Psoas muscle (tissue), 8 donors: ENCODE measurements around the gene C11orf16. TPM values are rescaled to one million over a fixed set of nuclear protein-coding genes. Genes with fewer than 3 reads are reported as not detected.

Source experiments
- ATAC-seq, 4 donors: fragments of 200-7000 bp; cut with Tn5 transposase; one replicate each; pipeline ENCODE4 v1.9.1; 2020; ENCODE audit warnings: moderate library complexity in 3 of 4, mild to moderate bottlenecking in 2 of 4
- DNase-seq, 2 donors: peaks; one replicate each; pipeline ENCODE4 v3.0.0-alpha.2; 2020
- H3K27ac ChIP-seq: fragments of 200-600 bp; one replicate; pipeline ENCODE4 v1.8.0; 2022
- H3K27me3 ChIP-seq, 3 donors: fragments of 200-600 bp in 1 of 3; one replicate each; pipeline versions ENCODE4 v1.6.1 to v1.8.0; 2013 to 2022; ENCODE audit warnings: low read length in 2 of 3, mild to moderate bottlenecking in 2 of 3, moderate library complexity in 1 of 3; ENCODE audit not compliant: insufficient read depth in 3 of 3
- H3K36me3 ChIP-seq, 2 donors: fragments of 200-600 bp in 1 of 2; one replicate each; pipeline versions ENCODE4 v1.6.1 to v1.8.0; 2013 to 2022; ENCODE audit warnings: low read depth in 1 of 2, mild to moderate bottlenecking in 1 of 2, moderate library complexity in 1 of 2; ENCODE audit not compliant: insufficient read depth in 1 of 2
- H3K4me1 ChIP-seq: fragments of 200-600 bp; one replicate; pipeline ENCODE4 v1.8.0; 2022
- H3K4me3 ChIP-seq: fragments of 200-600 bp; one replicate; pipeline ENCODE4 v1.8.0; 2022; ENCODE audit warnings: mild to moderate bottlenecking
- H3K9me3 ChIP-seq: fragments of 200-600 bp; one replicate; pipeline ENCODE4 v1.8.0; 2022
- WGBS, 3 donors: extraction: QIAGEN DNeasy Blood & Tissue Kit; methylation state at CpG; one replicate each; pipeline versions ENCODE4 v1.1.6 to v1.1.7; 2013; 5-methylcytosine and 5-hydroxymethylcytosine counted together
- intact Hi-C, 2 donors: fragments of 100-400 bp; cut with DNase I; formaldehyde crosslinking; loops; one replicate each; pipeline versions ENCODE4 v1.11.0 to v1.14.2; 2022
- polyA plus RNA-seq, 3 donors: library from polyadenylated mRNA; stranded (reverse); fragments of 200-250 nt; gene quantifications; one replicate each; pipeline ENCODE4 v1.2.3, GENCODE V29; 2013
- total RNA-seq, 4 donors: library from RNA; stranded (reverse); fragmentation: NEBNext Ultra II Directional in 2 of 4; extraction: Animal tissue kit (Norgen Biotek cat#: 25700) in 2 of 4; gene quantifications; one replicate each; pipeline versions ENCODE4 v1.2.1 to v1.2.4, GENCODE V29; 2021 to 2023
- TF ChIP-seq, protein P1 (sequence below): fragments of 200-600 bp; IDR thresholded peaks from one replicate; pipeline ENCODE4 v1.8.0; 2022; ENCODE audit warnings: antibody characterized with exemption
- donor health status: healthy with polysubstance abuse.
- donor health status: DM: no; HTN: no; CAD: no; lungs with moderate emphysema.
- donor health status: Bipolar disorder and iron deficiency.
- donor health status: healthy.
- donor health status: DM: yes; HTN: yes; CAD: no.
- donor health status: DM: no; HTN: no; CAD: no.
- donor health status: DM: no; HTN: no; CAD: no.
- donor health status: DM: yes; HTN: yes; CAD: no.

Gene C11orf16
- total and polyA plus RNA-seq, 7 donors, result not detected

DNA sequence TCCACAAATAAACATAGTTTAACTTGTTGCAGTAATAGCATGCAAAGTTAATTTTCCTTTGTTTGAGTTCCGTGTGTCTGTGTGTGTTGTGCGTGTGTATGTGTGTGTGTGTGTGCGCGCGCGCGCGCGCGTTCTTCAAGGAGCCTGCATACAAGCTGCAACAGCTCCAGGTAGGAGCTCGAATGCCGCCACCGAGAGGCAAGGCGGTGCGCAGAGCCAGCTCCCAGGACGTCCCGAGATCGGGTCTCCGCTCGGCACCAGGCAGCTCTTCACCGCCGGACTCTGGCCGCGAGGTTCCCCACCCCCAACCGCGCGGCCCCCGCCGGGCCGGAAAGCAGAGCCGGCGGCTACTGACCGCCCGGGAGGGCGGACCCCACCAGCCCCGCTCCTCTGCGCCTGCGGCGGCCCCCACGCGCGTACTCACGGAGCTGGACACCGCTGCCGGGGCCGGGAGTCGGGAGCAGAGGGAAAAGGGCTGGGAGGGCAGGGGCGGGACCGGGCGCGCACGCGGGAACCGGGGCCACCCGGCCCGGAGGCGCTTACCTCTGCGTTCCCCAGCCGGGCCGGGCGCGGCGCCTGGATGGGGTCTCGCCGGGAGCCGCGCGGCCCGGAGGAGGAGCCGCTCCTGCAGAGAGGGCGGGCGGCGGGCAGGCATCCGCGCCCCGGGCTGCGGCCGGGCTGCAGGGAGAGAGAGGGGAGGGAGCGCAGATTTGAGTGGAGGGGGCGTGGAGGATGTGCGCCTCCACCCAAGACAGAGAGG lies 62.2 kb downstream of the C11orf16 start:
- DNase-seq, result peak; percentile 48 to 64
- Histone ChIP-seq H3K36me3 (no peaks in the 10 kb centered on the region), H3K27ac (peak overlapping the region; percentile 79), H3K4me3 (peak overlapping the region; percentile 90), H3K27me3 (no peaks in the 10 kb centered on the region), H3K4me1 (peaks cover 8% of the 10 kb centered on the region), H3K9me3 (no peaks in the 10 kb centered on the region)
- intact Hi-C loops, result loop anchor here in 1 of 2 donors (5.0 kb wide), 1 partner anchor 37 kb away; no protein-coding TSS in a partner anchor
- 1% methylated on average over 40 to 80 of the region's 81 CpGs for WGBS, 3 donors
- peak; percentile 66 to 75 (median 71) for ATAC-seq
- TF ChIP-seq, protein P1, sequence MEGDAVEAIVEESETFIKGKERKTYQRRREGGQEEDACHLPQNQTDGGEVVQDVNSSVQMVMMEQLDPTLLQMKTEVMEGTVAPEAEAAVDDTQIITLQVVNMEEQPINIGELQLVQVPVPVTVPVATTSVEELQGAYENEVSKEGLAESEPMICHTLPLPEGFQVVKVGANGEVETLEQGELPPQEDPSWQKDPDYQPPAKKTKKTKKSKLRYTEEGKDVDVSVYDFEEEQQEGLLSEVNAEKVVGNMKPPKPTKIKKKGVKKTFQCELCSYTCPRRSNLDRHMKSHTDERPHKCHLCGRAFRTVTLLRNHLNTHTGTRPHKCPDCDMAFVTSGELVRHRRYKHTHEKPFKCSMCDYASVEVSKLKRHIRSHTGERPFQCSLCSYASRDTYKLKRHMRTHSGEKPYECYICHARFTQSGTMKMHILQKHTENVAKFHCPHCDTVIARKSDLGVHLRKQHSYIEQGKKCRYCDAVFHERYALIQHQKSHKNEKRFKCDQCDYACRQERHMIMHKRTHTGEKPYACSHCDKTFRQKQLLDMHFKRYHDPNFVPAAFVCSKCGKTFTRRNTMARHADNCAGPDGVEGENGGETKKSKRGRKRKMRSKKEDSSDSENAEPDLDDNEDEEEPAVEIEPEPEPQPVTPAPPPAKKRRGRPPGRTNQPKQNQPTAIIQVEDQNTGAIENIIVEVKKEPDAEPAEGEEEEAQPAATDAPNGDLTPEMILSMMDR, result no peak

Other genes starting within 250 kb of the C11orf16 start
- gene AKIP1, start 21.8 kb downstream of the C11orf16 start, total RNA-seq, result 10 to 100 TPM; 11.3 to 22.7 (median 16.5) TPM
- 10 to 100 TPM; 18.8 to 30.2 (median 21.6) TPM for gene AKIP1, start 21.8 kb downstream of the C11orf16 start, polyA plus RNA-seq
- not detected for gene ASCL3, start 10.1 kb upstream of the C11orf16 start, total RNA-seq
- gene ASCL3, start 10.1 kb upstream of the C11orf16 start, polyA plus RNA-seq, result not detected
- gene TMEM9B, start 31.5 kb upstream of the C11orf16 start, total RNA-seq, result 10 to 100 TPM; 32.1 to 54.5 (median 36.0) TPM
- 10 to 100 TPM; 40.7 to 83.4 (median 73.3) TPM for gene TMEM9B, start 31.5 kb upstream of the C11orf16 start, polyA plus RNA-seq
- under 1 TPM; 0.09 to 0.37 (median 0.18) TPM for gene NRIP3, start 71.1 kb upstream of the C11orf16 start, total RNA-seq
- 1 to 10 TPM in 1 of 3 donors, under 1 TPM in 1, not detected in 1; 0.23 to 2.1 TPM for gene NRIP3, start 71.1 kb upstream of the C11orf16 start, polyA plus RNA-seq
- 1 to 10 TPM; 1.2 to 2.2 (median 1.5) TPM for gene SCUBE2, start 158.7 kb upstream of the C11orf16 start, total RNA-seq
- gene SCUBE2, start 158.7 kb upstream of the C11orf16 start, polyA plus RNA-seq, result 1 to 10 TPM; 1.4 to 4.3 (median 1.7) TPM